LNCaP clone FGC (cell line): ENCODE data around the gene NPTN.

Experiments
- DNase-seq: peaks from one replicate; pipeline ENCODE4 v3.0.0-alpha.2; 2011; ENCODE audit warnings: low read depth
- H3K4me3 ChIP-seq: 2 replicates; pipeline ENCODE4 v1.5.1; 2011; ENCODE audit warnings: mild to moderate bottlenecking, low read depth, low read length, control low read depth
- CTCF ChIP-seq: IDR thresholded peaks from 2 replicates; pipeline ENCODE4 v1.5.1; 2012; ENCODE audit warnings: mild to moderate bottlenecking; ENCODE audit not compliant: control insufficient read depth, insufficient read depth; ENCODE audit errors: extremely low read depth

The NPTN gene

DNA sequence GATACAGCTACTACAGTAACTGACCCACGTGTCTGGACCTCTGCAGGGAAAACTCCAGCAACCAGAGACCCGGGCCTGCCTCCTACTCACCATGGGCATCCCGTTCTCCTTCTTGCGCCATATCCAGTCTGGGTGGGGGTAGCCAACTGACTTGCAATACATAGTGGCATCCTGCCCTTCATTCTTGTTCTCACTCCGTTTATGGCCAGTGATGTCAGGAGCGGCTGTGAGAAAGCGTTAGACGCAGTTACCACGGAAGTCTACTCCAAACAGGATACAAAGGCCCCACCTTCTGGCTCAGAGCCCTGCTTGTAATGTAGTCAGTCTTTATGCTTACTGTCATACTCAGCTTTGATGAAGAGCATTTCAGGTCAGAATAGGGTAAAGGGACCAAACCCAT is 59.6 kb downstream of the NPTN start:
- no peak overlapping the region for H3K4me3 ChIP-seq
- TF ChIP-seq CTCF: no peak
- DNase-seq: no peak

- no peak for DNase-seq
- TF ChIP-seq CTCF: no peak
- H3K4me3 ChIP-seq: no peak overlapping the region
These were observed 60.2 kb downstream of the NPTN start for GRCh38 chr15:73573037-73573436.

DNA sequence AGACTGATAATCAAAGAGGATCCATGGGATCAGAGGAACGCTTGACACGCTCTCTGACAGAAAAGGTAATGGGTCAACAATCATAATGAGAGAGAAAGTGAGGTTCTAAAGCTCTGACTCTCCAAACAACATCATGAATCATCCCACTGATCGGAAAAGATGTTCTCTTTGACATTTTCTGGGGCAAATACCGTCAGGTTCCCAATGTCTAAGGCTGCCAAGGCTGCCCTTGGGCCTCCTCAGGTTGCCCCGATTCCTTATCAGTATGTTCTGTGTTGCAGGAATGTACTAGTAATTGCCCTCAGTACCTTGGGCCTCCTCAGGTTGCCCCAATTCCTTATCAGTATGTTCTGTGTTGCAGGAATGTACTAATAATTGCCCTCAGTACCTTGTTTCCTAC is 60.9 kb downstream of the NPTN start:
- no peak for TF ChIP-seq CTCF
- no peak overlapping the region for H3K4me3 ChIP-seq
- DNase-seq: no peak

GRCh38 chr15:73571346-73571745 is 61.8 kb downstream of the NPTN start:
- TF ChIP-seq CTCF: no peak
- DNase-seq: peak; percentile 30
- H3K4me3 ChIP-seq: no peak overlapping the region

DNA sequence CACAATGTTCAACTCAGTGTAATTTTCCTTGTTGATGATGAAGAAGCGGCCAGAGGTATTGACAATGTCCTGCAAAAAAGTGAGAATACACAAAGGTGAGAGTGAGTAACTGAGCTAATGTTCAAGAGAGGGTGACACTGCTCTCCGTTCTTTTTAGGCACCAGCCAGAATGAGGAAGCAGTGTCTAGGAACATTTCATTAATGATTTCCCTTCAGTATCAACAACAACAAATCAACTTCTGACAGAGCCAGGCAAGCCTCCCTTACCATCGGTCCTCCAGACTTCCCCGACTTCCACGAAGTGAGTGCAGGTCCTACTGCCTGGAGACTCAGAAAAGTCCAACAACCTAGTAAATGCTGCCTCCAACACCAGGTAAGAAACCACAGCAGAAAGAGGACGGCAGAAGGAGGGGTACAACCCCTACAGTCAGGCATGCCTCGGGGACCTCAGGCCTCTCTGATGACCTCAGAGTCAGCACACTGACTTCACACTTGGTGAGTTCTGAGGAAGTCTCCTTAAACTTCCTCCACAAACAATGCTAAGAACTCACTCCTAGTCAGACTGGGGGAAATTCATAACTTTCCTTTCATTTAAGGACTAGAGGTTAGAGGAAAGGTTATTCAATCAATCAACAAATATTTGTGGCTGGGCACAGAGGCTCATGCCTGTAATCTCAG is 62.7 kb downstream of the NPTN start:
- H3K4me3 ChIP-seq: no peak overlapping the region
- DNase-seq: no peak
- no peak for TF ChIP-seq CTCF

- DNase-seq: no peak
- no peak overlapping the region for H3K4me3 ChIP-seq
- no peak for TF ChIP-seq CTCF
These were observed 63.8 kb downstream of the NPTN start for GRCh38 chr15:73569361-73569760.
